Activated CD4-positive, alpha-beta memory T cell treated with anti-CD3 and anti-CD28 coated beads, Interleukin-2, amount 10 ng/mL, durations not matched to agents 7 days and 5 days (primary cell): ENCODE data around the gene GFI1. TPM values are rescaled to one million over a fixed set of nuclear protein-coding genes. Genes with fewer than 3 reads are reported as not detected.

Source experiments
- CTCF ChIA-PET: fragments of 350-600 bp; sonication (Branson Sonifier 250); formaldehyde crosslinking; loops from one replicate; lab custom pipeline; 2021; ENCODE audit warnings: antibody characterized with exemption, inconsistent platforms; lab: Charles Lee
- POLR2A ChIA-PET: fragments of 350-600 bp; sonication (Branson Sonifier 250); formaldehyde crosslinking; loops from one replicate; lab custom pipeline; 2021; ENCODE audit warnings: antibody characterized with exemption; lab: Charles Lee
- DNase-seq: peaks from one replicate; pipeline ENCODE4 v3.0.0-alpha.2; 2020
- H3K27ac Mint-ChIP-seq: one replicate; pipeline ENCODE4 v1.8.0; 2021; ENCODE audit warnings: mild to moderate bottlenecking, mixed read lengths
- H3K27me3 Mint-ChIP-seq: one replicate; pipeline ENCODE4 v1.8.0; 2021; ENCODE audit warnings: mixed read lengths
- H3K36me3 Mint-ChIP-seq: one replicate; pipeline ENCODE4 v1.8.0; 2021; ENCODE audit warnings: low read depth, mixed read lengths
- H3K4me1 Mint-ChIP-seq: one replicate; pipeline ENCODE4 v1.8.0; 2021; ENCODE audit warnings: mixed read lengths
- H3K4me3 Mint-ChIP-seq: one replicate; pipeline ENCODE4 v1.8.0; 2021; ENCODE audit warnings: mild to moderate bottlenecking, mixed read lengths
- H3K9me3 Mint-ChIP-seq: one replicate; pipeline ENCODE4 v1.8.0; 2021; ENCODE audit warnings: mixed read lengths
- total RNA-seq, 2 experiments: library from RNA; stranded (reverse); gene quantifications; one replicate each; pipeline ENCODE4 v1.2.3, GENCODE V29; 2021

GFI1 gene
- total RNA-seq, 2 experiments from 2014 or later = 76.9 to 80.8 TPM

- Mint-ChIP-seq H3K27ac (peak overlapping the region; percentile 87), H3K4me3 (peak overlapping the region; percentile 70), H3K4me1 (peaks cover 87% of the 10 kb centered on the region), H3K36me3 (peaks cover 96% of the 10 kb centered on the region), H3K27me3 (no peaks in the 10 kb centered on the region), H3K9me3 (no peaks in the 10 kb centered on the region)
- ChIA-PET POLR2A (interaction anchor here (0.6 to 7.6 kb wide), 10 partner anchors 7 to 179 kb away, joined by 3 to 170 read pairs (median 5); partner anchors contain the start of genes GFI1, GLMN and RPAP2), CTCF (interaction anchor here (0.6 to 2.0 kb wide), 6 partner anchors 11 to 168 kb away, joined by 3 to 8 read pairs (median 4); no protein-coding TSS in a partner anchor)
- DNase-seq = no peak
Observed at GRCh38 chr1:92478393-92478792, 8.3 kb downstream of the GFI1 start.

- H3K27me3 Mint-ChIP-seq = no peaks in the 10 kb centered on the region
- H3K9me3 Mint-ChIP-seq = no peaks in the 10 kb centered on the region
- POLR2A ChIA-PET = interaction anchor here (0.7 to 7.6 kb wide), 8 partner anchors 9 to 178 kb away, joined by 3 to 170 read pairs (median 3); partner anchors contain the start of genes GFI1, GLMN and RPAP2
- peaks cover 84% of the 10 kb centered on the region for H3K4me1 Mint-ChIP-seq
- peak overlapping the region; percentile 37 for H3K4me3 Mint-ChIP-seq
- peaks cover 88% of the 10 kb centered on the region for H3K36me3 Mint-ChIP-seq
- DNase-seq = peak; percentile 63
- peak overlapping the region; percentile 58 for H3K27ac Mint-ChIP-seq
- CTCF ChIA-PET = interaction anchor here (3.5 kb wide), 1 partner anchor 166 kb away, joined by 11 read pairs; no protein-coding TSS in a partner anchor
Observed at GRCh38 chr1:92476071-92476631, 10.6 kb downstream of the GFI1 start.

GRCh38 chr1:92475029-92475428 lies 11.7 kb downstream of the GFI1 start:
- Mint-ChIP-seq H3K9me3 (no peaks in the 10 kb centered on the region), H3K4me1 (peaks cover 83% of the 10 kb centered on the region), H3K27me3 (no peaks in the 10 kb centered on the region), H3K4me3 (no peak overlapping the region), H3K36me3 (peaks cover 89% of the 10 kb centered on the region), H3K27ac (peak overlapping the region; percentile 58)
- ChIA-PET POLR2A (interaction anchor here (1.0 to 7.6 kb wide), 12 partner anchors 10 to 394 kb away, joined by 3 to 170 read pairs (median 8); partner anchors contain the start of gene GFI1), CTCF (interaction anchor here (0.8 to 3.5 kb wide), 6 partner anchors 8 to 165 kb away, joined by 3 to 30 read pairs (median 10); partner anchors contain the start of gene GFI1)
- DNase-seq = no peak

GRCh38 chr1:92473781-92474495 lies 12.8 kb downstream of the GFI1 start:
- peak overlapping the region; percentile 58 for H3K27ac Mint-ChIP-seq
- POLR2A ChIA-PET = interaction anchor here (0.7 to 7.6 kb wide), 16 partner anchors 8 to 393 kb away, joined by 3 to 170 read pairs (median 6); partner anchors contain the start of gene GFI1
- H3K27me3 Mint-ChIP-seq = no peaks in the 10 kb centered on the region
- H3K4me3 Mint-ChIP-seq = peak overlapping the region; percentile 28
- peak; percentile 41 for DNase-seq
- peaks cover 85% of the 10 kb centered on the region for H3K36me3 Mint-ChIP-seq
- CTCF ChIA-PET = interaction anchor here (0.7 to 3.5 kb wide), 8 partner anchors 9 to 164 kb away, joined by 3 to 30 read pairs (median 8); partner anchors contain the start of gene GFI1
- peaks cover 75% of the 10 kb centered on the region for H3K4me1 Mint-ChIP-seq
- no peaks in the 10 kb centered on the region for H3K9me3 Mint-ChIP-seq

GRCh38 chr1:92470216-92470615 lies 16.5 kb downstream of the GFI1 start:
- Mint-ChIP-seq H3K4me1 (peaks cover 62% of the 10 kb centered on the region), H3K27ac (no peak overlapping the region), H3K9me3 (no peaks in the 10 kb centered on the region), H3K4me3 (no peak overlapping the region), H3K36me3 (peaks cover 56% of the 10 kb centered on the region), H3K27me3 (no peaks in the 10 kb centered on the region)
- DNase-seq = no peak
- CTCF ChIA-PET = interaction anchor here (1.2 kb wide), 1 partner anchor 154 kb away, joined by 3 read pairs; no protein-coding TSS in a partner anchor
- POLR2A ChIA-PET = interaction anchor here (0.7 kb wide), 1 partner anchor 13 kb away, joined by 3 read pairs; no protein-coding TSS in a partner anchor

- ChIA-PET CTCF (interaction anchor here (1.4 kb wide), 1 partner anchor 11 kb away, joined by 3 read pairs; no protein-coding TSS in a partner anchor), POLR2A (interaction anchor here (1.0 to 4.1 kb wide), 5 partner anchors 7 to 71 kb away, joined by 3 to 55 read pairs (median 8); partner anchors contain the start of gene GFI1)
- Mint-ChIP-seq H3K9me3 (no peaks in the 10 kb centered on the region), H3K27me3 (no peaks in the 10 kb centered on the region), H3K4me1 (peaks cover 63% of the 10 kb centered on the region), H3K4me3 (no peak overlapping the region), H3K27ac (peak overlapping the region; percentile 75), H3K36me3 (peaks cover 35% of the 10 kb centered on the region)
- no peak for DNase-seq
Observed at GRCh38 chr1:92466683-92467352, 19.9 kb downstream of the GFI1 start.

- CTCF ChIA-PET = interaction anchor here (1.4 kb wide), 1 partner anchor 20 kb away, joined by 4 read pairs; no protein-coding TSS in a partner anchor
Observed at GRCh38 chr1:92465256-92465647, 21.5 kb downstream of the GFI1 start.

GRCh38 chr1:92464588-92465255 lies 22.0 kb downstream of the GFI1 start:
- Mint-ChIP-seq H3K27me3 (no peaks in the 10 kb centered on the region), H3K27ac (peak overlapping the region; percentile 75), H3K36me3 (peaks cover 22% of the 10 kb centered on the region), H3K4me1 (peaks cover 74% of the 10 kb centered on the region), H3K4me3 (no peak overlapping the region), H3K9me3 (no peaks in the 10 kb centered on the region)
- POLR2A ChIA-PET = interaction anchor here (1.4 to 4.1 kb wide), 4 partner anchors 9 to 23 kb away, joined by 3 to 55 read pairs (median 11); partner anchors contain the start of gene GFI1
- CTCF ChIA-PET = interaction anchor here (1.4 kb wide), 1 partner anchor 21 kb away, joined by 4 read pairs; no protein-coding TSS in a partner anchor
- DNase-seq = no peak

More at GRCh38 chr1:92465256-92465647, 21.5 kb downstream of the GFI1 start:
- no peak overlapping the region for H3K4me3 Mint-ChIP-seq
- H3K27me3 Mint-ChIP-seq = no peaks in the 10 kb centered on the region
- POLR2A ChIA-PET = interaction anchor here (2.4 to 4.1 kb wide), 2 partner anchors 9 to 19 kb away, joined by 18 to 55 read pairs; partner anchors contain the start of gene GFI1
- H3K36me3 Mint-ChIP-seq = peaks cover 26% of the 10 kb centered on the region
- H3K9me3 Mint-ChIP-seq = no peaks in the 10 kb centered on the region
- peak overlapping the region; percentile 75 for H3K27ac Mint-ChIP-seq
- peaks cover 70% of the 10 kb centered on the region for H3K4me1 Mint-ChIP-seq
- DNase-seq = no peak

GRCh38 chr1:92461364-92462097 lies 25.2 kb downstream of the GFI1 start:
- Mint-ChIP-seq H3K4me3 (no peak overlapping the region), H3K27ac (no peak overlapping the region), H3K36me3 (peaks cover 13% of the 10 kb centered on the region), H3K9me3 (no peaks in the 10 kb centered on the region), H3K27me3 (no peaks in the 10 kb centered on the region), H3K4me1 (peaks cover 67% of the 10 kb centered on the region)
- no peak for DNase-seq
- POLR2A ChIA-PET = interaction anchor here (1.4 to 2.5 kb wide), 4 partner anchors 11 to 24 kb away, joined by 4 to 21 read pairs (median 6); partner anchors contain the start of gene GFI1
- CTCF ChIA-PET = interaction anchor here (0.6 to 2.4 kb wide), 5 partner anchors 13 to 970 kb away, joined by 3 to 9 read pairs (median 5); no protein-coding TSS in a partner anchor

GRCh38 chr1:92459871-92460320 lies 26.8 kb downstream of the GFI1 start:
- ChIA-PET POLR2A (interaction anchor here (0.6 to 2.5 kb wide), 14 partner anchors 13 to 341 kb away, joined by 3 to 21 read pairs (median 4); partner anchors contain the start of gene GFI1), CTCF (interaction anchor here (0.6 to 2.4 kb wide), 4 partner anchors 15 to 165 kb away, joined by 3 to 9 read pairs (median 5); no protein-coding TSS in a partner anchor)
- H3K9me3 Mint-ChIP-seq = no peaks in the 10 kb centered on the region
- no peak for DNase-seq
- H3K36me3 Mint-ChIP-seq = peaks cover 6% of the 10 kb centered on the region
- H3K4me3 Mint-ChIP-seq = peak overlapping the region; percentile 42
- H3K27me3 Mint-ChIP-seq = no peaks in the 10 kb centered on the region
- H3K4me1 Mint-ChIP-seq = peaks cover 53% of the 10 kb centered on the region
- peak overlapping the region; percentile 83 for H3K27ac Mint-ChIP-seq

- ChIA-PET CTCF (no interaction called here), POLR2A (interaction anchor here (1.0 kb wide), 1 partner anchor 28 kb away, joined by 3 read pairs; the partner anchor contains the start of gene GFI1)
- DNase-seq = no peak
- Mint-ChIP-seq H3K9me3 (no peaks in the 10 kb centered on the region), H3K36me3 (no peaks in the 10 kb centered on the region), H3K4me3 (no peak overlapping the region), H3K27me3 (no peaks in the 10 kb centered on the region), H3K4me1 (peaks cover 37% of the 10 kb centered on the region), H3K27ac (no peak overlapping the region)
Observed at GRCh38 chr1:92458146-92458545, 28.6 kb downstream of the GFI1 start.
